PFSK-1 (cell line): ENCODE measurements around the gene TLNRD1.

ENCODE experiments used
- FOXP2 ChIP-seq: optimal IDR thresholded peaks from 2 replicates; pipeline ENCODE3; 2011; ENCODE audit warnings: borderline replicate concordance, control low read depth, inconsistent platforms; ENCODE audit not compliant: insufficient read depth; ENCODE audit errors: extremely low read length, extremely low read depth
- POLR2AphosphoS5 ChIP-seq: IDR thresholded peaks from 2 replicates; pipeline ENCODE4 v1.6.1; 2012; ENCODE audit warnings: low read depth, mild to moderate bottlenecking, control low read depth, low read length, moderate library complexity
- SIN3A ChIP-seq: IDR thresholded peaks from 2 replicates; pipeline ENCODE4 v1.6.1; 2012; ENCODE audit warnings: mild to moderate bottlenecking, low read length, moderate library complexity, borderline replicate concordance; ENCODE audit not compliant: insufficient read depth
- TAF1 ChIP-seq: IDR thresholded peaks from 2 replicates; pipeline ENCODE4 v1.6.1; 2012; ENCODE audit warnings: low read length, control low read depth, borderline replicate concordance; ENCODE audit not compliant: insufficient read depth
- TF ChIP-seq, protein P1 (sequence below), 2 experiments: IDR thresholded peaks; 2 replicates each; pipeline versions ENCODE4 v1.6.1 to v1.8.0; 2011 to 2012; ENCODE audit warnings: low read depth in 2 of 2, low read length in 2 of 2, control low read depth in 1 of 2, inconsistent platforms in 1 of 2, mild to moderate bottlenecking in 1 of 2, moderate library complexity in 1 of 2; ENCODE audit not compliant: insufficient read depth in 1 of 2

TLNRD1 gene

DNA sequence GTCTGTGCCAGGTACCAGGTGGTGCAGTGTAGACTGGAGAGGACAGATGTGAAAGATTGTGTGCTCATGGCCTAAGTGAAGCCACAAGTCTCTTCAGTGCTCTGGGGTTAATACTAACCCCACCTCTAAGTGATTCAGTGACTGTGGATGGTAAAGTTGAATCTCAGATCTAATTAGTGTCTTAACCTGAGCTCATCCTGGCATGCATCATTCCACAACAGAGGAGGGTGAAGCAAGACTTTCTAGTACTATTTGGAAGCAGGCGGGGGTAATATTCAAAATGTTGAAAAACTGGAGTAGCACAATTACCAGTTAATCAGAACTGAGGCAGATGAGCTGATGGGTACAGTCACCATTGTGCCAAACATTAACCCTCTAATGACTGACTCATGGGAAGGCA is 8.3 kb upstream of the TLNRD1 start:
- TF ChIP-seq TAF1 (no peak), SIN3A (no peak), POLR2AphosphoS5 (no peak), FOXP2 (no peak)
- TF ChIP-seq, protein P1, sequence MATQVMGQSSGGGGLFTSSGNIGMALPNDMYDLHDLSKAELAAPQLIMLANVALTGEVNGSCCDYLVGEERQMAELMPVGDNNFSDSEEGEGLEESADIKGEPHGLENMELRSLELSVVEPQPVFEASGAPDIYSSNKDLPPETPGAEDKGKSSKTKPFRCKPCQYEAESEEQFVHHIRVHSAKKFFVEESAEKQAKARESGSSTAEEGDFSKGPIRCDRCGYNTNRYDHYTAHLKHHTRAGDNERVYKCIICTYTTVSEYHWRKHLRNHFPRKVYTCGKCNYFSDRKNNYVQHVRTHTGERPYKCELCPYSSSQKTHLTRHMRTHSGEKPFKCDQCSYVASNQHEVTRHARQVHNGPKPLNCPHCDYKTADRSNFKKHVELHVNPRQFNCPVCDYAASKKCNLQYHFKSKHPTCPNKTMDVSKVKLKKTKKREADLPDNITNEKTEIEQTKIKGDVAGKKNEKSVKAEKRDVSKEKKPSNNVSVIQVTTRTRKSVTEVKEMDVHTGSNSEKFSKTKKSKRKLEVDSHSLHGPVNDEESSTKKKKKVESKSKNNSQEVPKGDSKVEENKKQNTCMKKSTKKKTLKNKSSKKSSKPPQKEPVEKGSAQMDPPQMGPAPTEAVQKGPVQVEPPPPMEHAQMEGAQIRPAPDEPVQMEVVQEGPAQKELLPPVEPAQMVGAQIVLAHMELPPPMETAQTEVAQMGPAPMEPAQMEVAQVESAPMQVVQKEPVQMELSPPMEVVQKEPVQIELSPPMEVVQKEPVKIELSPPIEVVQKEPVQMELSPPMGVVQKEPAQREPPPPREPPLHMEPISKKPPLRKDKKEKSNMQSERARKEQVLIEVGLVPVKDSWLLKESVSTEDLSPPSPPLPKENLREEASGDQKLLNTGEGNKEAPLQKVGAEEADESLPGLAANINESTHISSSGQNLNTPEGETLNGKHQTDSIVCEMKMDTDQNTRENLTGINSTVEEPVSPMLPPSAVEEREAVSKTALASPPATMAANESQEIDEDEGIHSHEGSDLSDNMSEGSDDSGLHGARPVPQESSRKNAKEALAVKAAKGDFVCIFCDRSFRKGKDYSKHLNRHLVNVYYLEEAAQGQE (IDR thresholded peaks at IDR 0.05; ENCODE audit: insufficient read depth in 1 of 2, low read depth in 2 of 2, low read length in 2 of 2): no peak

DNA sequence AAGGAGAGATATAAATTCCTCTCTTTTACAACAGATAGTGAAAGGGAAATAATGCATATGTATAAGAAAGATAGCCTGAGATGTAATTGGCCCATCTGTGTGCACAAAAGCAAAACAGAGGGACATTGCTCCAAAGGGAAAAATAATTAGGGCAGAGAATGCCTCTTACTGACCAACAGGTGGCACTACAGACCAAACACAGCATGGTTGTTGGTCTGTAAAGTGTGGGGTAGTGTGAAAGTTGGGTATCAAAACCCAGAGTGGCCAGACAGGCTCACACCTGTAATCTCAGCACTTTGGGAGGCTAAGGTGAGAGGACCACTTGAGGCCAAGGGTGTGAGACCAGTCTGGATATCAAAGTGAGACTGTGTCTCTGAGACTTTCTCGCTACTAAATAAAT is 4.5 kb upstream of the TLNRD1 start:
- TF ChIP-seq POLR2AphosphoS5 (no peak), TAF1 (no peak)

DNA sequence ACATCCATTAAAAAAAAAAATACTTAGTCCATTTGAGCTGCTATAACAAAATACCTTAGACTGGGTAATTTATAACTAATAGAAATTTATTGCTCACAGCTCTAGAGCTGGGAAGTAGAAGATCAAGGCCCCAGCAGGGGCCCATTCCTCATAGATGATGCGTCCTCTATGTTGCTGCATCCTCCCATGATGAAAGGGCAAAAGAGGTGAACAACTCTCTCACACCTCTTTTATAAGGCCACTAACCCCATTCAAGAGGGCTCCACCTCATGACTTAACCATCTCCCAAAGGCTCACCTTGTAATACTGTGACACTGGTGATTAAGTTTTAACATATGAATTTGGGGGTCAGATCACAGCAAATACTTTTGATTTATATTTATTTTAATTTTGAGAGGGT is 3.0 kb upstream of the TLNRD1 start:
- TF ChIP-seq FOXP2 (no peak), TAF1 (no peak), SIN3A (no peak), POLR2AphosphoS5 (no peak)
- TF ChIP-seq, protein P1 (IDR thresholded peaks at IDR 0.05; ENCODE audit: insufficient read depth in 1 of 2, low read depth in 2 of 2, low read length in 2 of 2): no peak

DNA sequence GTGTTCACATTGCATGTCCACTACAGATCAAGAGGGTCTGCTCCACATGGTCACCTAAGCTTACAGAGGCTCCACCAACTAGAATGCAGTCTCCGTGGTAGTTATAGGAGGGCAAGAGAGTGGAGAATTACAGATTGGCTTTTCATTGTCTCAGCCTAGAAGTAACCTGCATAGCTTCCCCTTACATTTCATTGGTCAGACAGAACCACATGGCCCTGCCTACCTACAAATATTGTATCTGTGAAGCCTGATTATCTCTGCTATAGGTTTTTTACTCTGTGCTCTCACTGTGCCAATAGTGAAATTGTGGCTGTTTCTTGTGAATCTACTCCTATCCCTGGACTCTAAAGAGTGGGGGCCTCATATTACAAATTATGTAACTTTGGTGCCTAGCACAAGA is 2.5 kb upstream of the TLNRD1 start:
- TF ChIP-seq POLR2AphosphoS5: no peak
- TF ChIP-seq SIN3A: no peak
- TF ChIP-seq TAF1: no peak
- TF ChIP-seq FOXP2: no peak
- TF ChIP-seq, protein P1 (IDR thresholded peaks at IDR 0.05; ENCODE audit: insufficient read depth in 1 of 2, low read depth in 2 of 2, low read length in 2 of 2): no peak

DNA sequence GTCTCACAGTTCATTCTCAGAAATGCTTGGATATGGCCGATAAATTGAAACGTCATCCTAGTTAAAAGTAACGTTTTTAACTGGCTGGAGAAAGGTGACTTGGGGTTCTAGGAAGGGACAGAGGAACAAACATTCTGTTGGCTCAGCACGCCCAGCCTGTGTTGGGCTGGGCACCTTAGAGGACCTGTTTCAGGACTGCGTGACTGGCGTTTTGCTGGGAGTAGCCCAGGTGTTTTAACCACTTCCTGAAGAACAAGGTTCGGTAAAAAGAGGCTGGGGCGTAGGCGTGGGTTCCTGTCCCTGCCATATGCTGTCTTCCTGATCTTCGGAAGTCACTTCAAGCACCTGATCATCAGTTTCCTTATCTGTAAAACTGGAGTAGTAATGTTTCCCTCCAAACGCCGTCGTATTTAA is 1.1 kb upstream of the TLNRD1 start:
- no peak for TF ChIP-seq TAF1
- TF ChIP-seq FOXP2: no peak
- TF ChIP-seq, protein P1 (IDR thresholded peaks at IDR 0.05; ENCODE audit: insufficient read depth in 1 of 2, low read depth in 2 of 2, low read length in 2 of 2): no peak
- no peak for TF ChIP-seq POLR2AphosphoS5
- no peak for TF ChIP-seq SIN3A
